ENCODE measurements around the gene LOXL1. TPM values are rescaled to one million over a fixed set of nuclear protein-coding genes. Genes with fewer than 3 reads are reported as not detected.

Gene LOXL1
- total and polyA plus RNA-seq, 2 experiments from 2014 or later: 54.5 to 92.4 TPM

GRCh38 chr15:73889053-73889761, 37.1 kb upstream of the LOXL1 start:
- no peak for DNase-seq (ENCODE audit: low read depth in 1 of 2, low spot score in 1 of 2)
- Histone ChIP-seq H3K9me3 (ENCODE audit: low read depth) (no peaks in the 10 kb centered on the region), H3K27ac (no peak overlapping the region), H3K4me3 (no peak overlapping the region), H3K4me1 (ENCODE audit: low read depth) (no peaks in the 10 kb centered on the region), H3K27me3 (peaks cover 18% of the 10 kb centered on the region), H3K36me3 (no peaks in the 10 kb centered on the region)
- TF ChIP-seq CTCF (IDR thresholded peaks at IDR 0.05; ENCODE audit: low read depth, low read length): no peak

GRCh38 chr15:73889762-73890124, 36.5 kb upstream of the LOXL1 start:
- H3K36me3 ChIP-seq: no peaks in the 10 kb centered on the region
- no peak for TF ChIP-seq CTCF (IDR thresholded peaks at IDR 0.05; ENCODE audit: low read depth, low read length)
- peaks cover 18% of the 10 kb centered on the region for H3K27me3 ChIP-seq
- H3K27ac ChIP-seq: no peak overlapping the region
- H3K4me1 ChIP-seq (ENCODE audit: low read depth): no peaks in the 10 kb centered on the region
- no peak for DNase-seq (ENCODE audit: low read depth in 1 of 2, low spot score in 1 of 2)
- no peaks in the 10 kb centered on the region for H3K9me3 ChIP-seq (ENCODE audit: low read depth)
- H3K4me3 ChIP-seq: no peak overlapping the region

- no peaks in the 10 kb centered on the region for H3K9me3 ChIP-seq (ENCODE audit: low read depth)
- no peak for DNase-seq (ENCODE audit: low read depth in 1 of 2, low spot score in 1 of 2)
- peaks cover 18% of the 10 kb centered on the region for H3K27me3 ChIP-seq
- no peaks in the 10 kb centered on the region for H3K4me1 ChIP-seq (ENCODE audit: low read depth)
- no peak for TF ChIP-seq CTCF (IDR thresholded peaks at IDR 0.05; ENCODE audit: low read depth, low read length)
- H3K4me3 ChIP-seq: no peak overlapping the region
- H3K27ac ChIP-seq: no peak overlapping the region
- H3K36me3 ChIP-seq: no peaks in the 10 kb centered on the region
These were observed 34.6 kb upstream of the LOXL1 start for GRCh38 chr15:73891328-73892315.

- no peaks in the 10 kb centered on the region for H3K9me3 ChIP-seq (ENCODE audit: low read depth)
- TF ChIP-seq CTCF (IDR thresholded peaks at IDR 0.05; ENCODE audit: low read depth, low read length): no peak
- no peak overlapping the region for H3K4me3 ChIP-seq
- H3K27me3 ChIP-seq: peaks cover 18% of the 10 kb centered on the region
- no peak overlapping the region for H3K27ac ChIP-seq
- no peaks in the 10 kb centered on the region for H3K36me3 ChIP-seq
- no peaks in the 10 kb centered on the region for H3K4me1 ChIP-seq (ENCODE audit: low read depth)
- no peak for DNase-seq (ENCODE audit: low read depth in 1 of 2, low spot score in 1 of 2)
These were observed 33.6 kb upstream of the LOXL1 start for GRCh38 chr15:73892446-73893226.

- Histone ChIP-seq H3K27me3 (peaks cover 4% of the 10 kb centered on the region), H3K9me3 (ENCODE audit: low read depth) (no peaks in the 10 kb centered on the region), H3K4me3 (no peak overlapping the region), H3K4me1 (ENCODE audit: low read depth) (no peaks in the 10 kb centered on the region), H3K27ac (no peak overlapping the region), H3K36me3 (no peaks in the 10 kb centered on the region)
- TF ChIP-seq CTCF (IDR thresholded peaks at IDR 0.05; ENCODE audit: low read depth, low read length): no peak
- DNase-seq (ENCODE audit: low read depth in 1 of 2, low spot score in 1 of 2): no peak
These were observed 32.0 kb upstream of the LOXL1 start for GRCh38 chr15:73894133-73894814.

All from cardiac muscle cell (in vitro differentiated cells and primary cell).